Epithelial cell of proximal tubule (primary cell): ENCODE data around the gene ZNF865. TPM values are rescaled to one million over a fixed set of nuclear protein-coding genes. Genes with fewer than 3 reads are reported as not detected.

Experiments
- DNase-seq: peaks from one replicate; pipeline ENCODE4 v3.0.0-alpha.2; 2011; ENCODE audit warnings: low read depth
- H3K4me3 ChIP-seq: 2 replicates; pipeline ENCODE4 v1.5.1; 2011; ENCODE audit warnings: low read depth, mild to moderate bottlenecking, low read length
- total RNA-seq: library from RNA; depleted of rRNA; stranded (reverse); fragments of >200 nt; gene quantifications from 2 replicates; pipeline ENCODE4 v1.2.3, GENCODE V29; 2015
- TF ChIP-seq, protein P1 (sequence below): conservative IDR thresholded peaks from 2 replicates; pipeline ENCODE4 v1.5.1; 2012; ENCODE audit warnings: low read depth, mild to moderate bottlenecking, low read length

ZNF865 gene
- total RNA-seq, 1 donor from 2014 or later: 6.2 TPM

DNA sequence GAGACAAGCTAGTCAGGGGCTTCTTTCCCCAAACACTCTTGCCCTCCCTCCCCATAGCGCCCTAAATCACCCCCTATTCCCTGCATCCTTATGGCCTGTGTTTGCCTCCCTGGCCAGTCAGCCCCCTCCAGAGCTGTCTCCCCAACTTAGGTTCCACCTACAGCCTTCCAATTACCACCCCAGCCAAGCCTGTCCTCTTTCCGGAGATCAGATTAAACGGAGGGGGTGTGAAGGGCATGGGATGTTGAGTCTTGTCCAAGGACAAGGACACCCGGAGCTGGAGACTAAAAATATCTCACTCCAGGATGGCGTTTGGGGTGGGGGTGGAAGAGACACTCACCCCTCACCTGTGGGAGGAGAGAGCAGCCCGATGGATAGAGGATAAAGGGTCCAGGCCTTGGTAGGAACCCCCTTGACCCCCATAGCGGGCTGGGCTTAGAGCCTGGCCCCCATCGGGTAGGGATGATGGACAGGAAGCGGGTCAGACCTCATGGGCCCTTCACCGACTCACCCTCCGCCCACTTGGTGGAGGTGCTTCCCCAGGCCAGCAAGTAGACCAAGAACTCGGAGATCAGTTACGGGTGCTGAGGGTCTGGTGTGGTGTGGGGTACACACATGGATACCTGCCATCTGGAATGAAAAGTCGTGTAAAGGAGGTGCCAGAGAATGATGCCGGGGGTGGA lies 6.0 kb downstream of the ZNF865 start:
- H3K4me3 ChIP-seq: no peak overlapping the region
- DNase-seq: no peak
- TF ChIP-seq, protein P1, sequence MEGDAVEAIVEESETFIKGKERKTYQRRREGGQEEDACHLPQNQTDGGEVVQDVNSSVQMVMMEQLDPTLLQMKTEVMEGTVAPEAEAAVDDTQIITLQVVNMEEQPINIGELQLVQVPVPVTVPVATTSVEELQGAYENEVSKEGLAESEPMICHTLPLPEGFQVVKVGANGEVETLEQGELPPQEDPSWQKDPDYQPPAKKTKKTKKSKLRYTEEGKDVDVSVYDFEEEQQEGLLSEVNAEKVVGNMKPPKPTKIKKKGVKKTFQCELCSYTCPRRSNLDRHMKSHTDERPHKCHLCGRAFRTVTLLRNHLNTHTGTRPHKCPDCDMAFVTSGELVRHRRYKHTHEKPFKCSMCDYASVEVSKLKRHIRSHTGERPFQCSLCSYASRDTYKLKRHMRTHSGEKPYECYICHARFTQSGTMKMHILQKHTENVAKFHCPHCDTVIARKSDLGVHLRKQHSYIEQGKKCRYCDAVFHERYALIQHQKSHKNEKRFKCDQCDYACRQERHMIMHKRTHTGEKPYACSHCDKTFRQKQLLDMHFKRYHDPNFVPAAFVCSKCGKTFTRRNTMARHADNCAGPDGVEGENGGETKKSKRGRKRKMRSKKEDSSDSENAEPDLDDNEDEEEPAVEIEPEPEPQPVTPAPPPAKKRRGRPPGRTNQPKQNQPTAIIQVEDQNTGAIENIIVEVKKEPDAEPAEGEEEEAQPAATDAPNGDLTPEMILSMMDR: no peak

DNA sequence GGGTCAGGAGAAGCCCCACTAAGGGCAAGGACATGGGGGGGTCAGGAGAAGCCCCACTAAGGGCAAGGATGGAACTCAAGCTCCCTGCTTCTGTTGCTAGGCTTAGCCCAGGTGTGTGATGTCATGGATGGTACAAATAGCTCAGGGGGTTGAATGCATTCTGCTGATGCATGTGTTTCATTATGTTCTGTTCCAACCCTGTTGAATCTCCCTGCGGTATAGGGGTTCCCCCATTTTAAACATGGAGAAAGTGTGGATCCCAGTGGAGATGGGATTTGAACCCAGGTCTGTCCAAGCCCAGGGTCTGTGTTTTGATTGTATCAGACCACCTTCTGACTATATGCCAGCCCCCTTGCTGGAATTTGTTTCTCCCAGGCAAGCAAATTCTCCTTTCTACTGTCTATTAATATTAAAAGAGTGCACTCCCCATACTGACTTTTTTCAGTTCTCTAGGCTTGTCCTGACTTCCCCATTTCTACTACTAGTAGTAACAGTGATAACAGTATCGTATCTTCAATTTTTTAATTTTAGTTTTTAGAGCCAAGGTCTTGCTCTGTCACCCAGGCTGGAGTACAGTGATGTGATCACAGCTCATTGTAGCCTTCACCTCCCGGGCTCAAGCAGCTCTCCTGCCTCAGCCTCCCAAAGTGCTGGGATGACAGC lies 6.7 kb downstream of the ZNF865 start:
- H3K4me3 ChIP-seq: no peak overlapping the region
- TF ChIP-seq, protein P1: no peak
- DNase-seq: no peak

DNA sequence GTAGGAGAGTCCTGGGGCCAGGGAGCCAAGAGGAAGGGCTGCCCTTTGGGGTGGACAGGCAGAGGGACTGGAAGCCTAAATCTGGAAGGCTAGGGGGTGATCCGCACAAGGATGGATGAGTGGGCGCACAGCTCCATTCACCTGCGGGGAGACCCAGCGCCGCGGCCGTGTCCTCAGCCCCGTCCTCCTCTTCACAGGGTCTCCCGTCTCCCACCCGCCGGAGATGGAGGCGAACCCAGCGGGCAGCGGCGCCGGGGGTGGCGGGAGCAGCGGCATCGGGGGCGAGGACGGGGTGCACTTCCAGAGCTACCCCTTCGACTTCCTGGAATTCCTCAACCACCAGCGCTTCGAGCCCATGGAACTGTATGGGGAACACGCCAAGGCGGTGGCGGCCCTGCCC lies 7.9 kb downstream of the ZNF865 start:
- TF ChIP-seq, protein P1: no peak

DNA sequence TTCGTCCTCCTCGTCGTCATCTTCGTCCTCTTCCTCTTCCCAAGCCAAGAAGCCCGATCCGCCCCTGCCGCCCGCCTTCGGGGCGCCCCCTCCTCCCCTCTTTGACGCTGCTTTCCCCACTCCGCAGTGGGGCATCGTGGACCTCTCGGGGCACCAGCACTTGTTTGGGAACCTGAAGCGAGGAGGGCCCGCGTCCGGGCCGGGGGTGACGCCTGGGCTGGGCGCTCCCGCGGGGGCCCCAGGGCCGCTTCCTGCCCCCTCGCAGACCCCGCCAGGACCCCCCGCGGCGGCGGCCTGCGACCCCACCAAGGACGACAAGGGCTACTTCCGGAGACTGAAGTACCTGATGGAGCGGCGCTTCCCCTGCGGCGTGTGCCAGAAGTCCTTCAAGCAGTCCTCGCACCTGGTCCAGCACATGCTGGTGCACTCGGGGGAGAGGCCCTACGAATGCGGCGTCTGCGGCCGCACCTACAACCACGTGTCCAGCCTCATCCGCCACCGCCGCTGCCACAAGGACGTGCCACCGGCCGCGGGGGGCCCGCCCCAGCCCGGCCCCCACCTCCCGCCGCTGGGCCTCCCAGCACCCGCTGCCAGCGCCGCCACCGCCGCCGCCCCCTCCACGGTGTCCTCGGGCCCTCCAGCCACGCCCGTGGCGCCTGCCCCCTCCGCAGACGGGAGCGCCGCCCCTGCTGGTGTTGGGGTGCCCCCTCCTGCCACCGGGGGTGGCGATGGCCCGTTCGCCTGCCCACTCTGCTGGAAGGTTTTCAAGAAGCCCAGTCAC lies 8.7 kb downstream of the ZNF865 start:
- no peak overlapping the region for H3K4me3 ChIP-seq
- TF ChIP-seq, protein P1: no peak
- no peak for DNase-seq

More for the DNA sequence above, 7.9 kb downstream of the ZNF865 start:
- H3K4me3 ChIP-seq: no peak overlapping the region
- DNase-seq: no peak

DNA sequence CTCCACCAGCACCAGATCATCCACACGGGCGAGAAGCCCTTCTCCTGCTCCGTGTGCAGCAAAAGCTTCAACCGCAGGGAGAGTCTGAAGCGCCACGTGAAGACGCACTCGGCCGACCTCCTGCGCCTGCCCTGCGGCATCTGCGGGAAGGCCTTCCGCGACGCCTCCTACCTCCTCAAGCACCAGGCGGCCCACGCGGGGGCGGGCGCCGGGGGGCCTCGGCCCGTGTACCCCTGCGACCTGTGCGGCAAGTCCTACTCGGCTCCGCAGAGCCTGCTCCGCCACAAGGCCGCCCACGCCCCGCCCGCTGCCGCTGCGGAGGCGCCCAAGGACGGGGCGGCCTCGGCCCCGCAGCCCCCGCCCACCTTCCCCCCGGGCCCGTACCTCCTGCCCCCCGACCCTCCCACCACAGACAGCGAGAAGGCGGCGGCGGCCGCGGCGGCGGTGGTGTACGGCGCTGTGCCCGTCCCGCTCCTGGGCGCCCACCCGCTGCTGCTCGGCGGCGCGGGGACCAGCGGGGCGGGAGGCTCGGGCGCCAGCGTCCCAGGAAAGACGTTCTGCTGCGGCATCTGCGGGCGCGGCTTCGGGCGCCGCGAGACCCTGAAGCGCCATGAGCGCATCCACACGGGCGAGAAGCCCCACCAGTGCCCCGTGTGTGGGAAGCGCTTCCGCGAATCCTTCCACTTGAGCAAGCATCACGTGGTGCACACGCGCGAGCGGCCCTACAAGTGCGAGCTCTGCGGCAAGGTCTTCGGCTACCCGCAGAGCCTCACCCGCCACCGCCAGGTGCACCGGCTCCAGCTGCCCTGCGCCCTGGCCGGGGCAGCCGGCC lies 9.5 kb downstream of the ZNF865 start:
- no peak for DNase-seq
- TF ChIP-seq, protein P1: no peak
- H3K4me3 ChIP-seq: no peak overlapping the region

DNA sequence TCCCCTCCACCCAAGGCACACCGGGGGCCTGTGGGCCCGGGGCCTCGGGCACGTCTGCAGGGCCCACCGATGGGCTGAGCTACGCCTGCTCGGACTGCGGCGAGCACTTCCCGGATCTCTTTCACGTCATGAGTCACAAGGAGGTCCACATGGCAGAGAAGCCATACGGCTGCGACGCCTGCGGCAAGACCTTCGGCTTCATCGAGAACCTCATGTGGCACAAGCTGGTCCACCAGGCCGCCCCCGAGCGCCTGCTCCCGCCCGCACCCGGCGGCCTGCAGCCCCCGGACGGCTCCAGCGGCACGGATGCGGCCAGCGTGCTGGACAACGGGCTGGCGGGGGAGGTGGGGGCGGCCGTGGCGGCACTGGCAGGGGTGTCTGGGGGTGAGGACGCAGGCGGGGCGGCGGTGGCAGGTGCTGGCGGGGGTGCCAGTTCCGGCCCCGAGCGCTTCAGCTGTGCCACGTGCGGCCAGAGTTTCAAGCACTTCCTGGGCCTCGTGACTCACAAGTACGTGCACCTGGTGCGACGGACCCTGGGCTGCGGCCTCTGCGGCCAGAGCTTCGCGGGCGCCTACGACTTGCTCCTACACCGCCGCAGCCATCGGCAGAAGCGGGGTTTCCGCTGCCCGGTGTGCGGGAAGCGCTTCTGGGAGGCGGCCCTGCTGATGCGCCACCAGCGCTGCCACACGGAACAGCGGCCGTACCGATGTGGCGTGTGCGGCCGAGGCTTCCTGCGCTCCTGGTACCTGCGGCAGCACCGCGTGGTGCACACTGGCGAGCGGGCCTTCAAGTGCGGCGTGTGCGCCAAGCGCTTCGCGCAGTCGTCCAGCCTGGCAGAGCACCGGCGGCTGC lies 10.3 kb downstream of the ZNF865 start:
- no peak overlapping the region for H3K4me3 ChIP-seq
- DNase-seq: no peak
- TF ChIP-seq, protein P1: no peak
